Activated T-cell treated with anti-CD3 and anti-CD28 coated beads, Interleukin-2, amount 50 U/mL, for 72 hours (primary cell): ENCODE results near the gene GOLGA2. TPM values are rescaled to one million over a fixed set of nuclear protein-coding genes. Genes with fewer than 3 reads are reported as not detected.
"Not testable (repeated sequence)": the region's sequence is repeated elsewhere in the genome, so short reads cannot be mapped to it uniquely, and the experiment has no call there.

Experiments used
- ATAC-seq, 2 donors: fragments of 150-1000 bp; cut with Tn5 transposase; replicated peaks in 1 of 2; 2 replicates each; pipeline ENCODE4 v1.10.0; 2021; ENCODE audit warnings: moderate library complexity in 2 of 2, mild to moderate bottlenecking in 1 of 2
- DNase-seq, 2 donors: peaks; one replicate each; pipeline ENCODE4 v3.0.0; 2021 to 2022; ENCODE audit warnings: mixed read lengths in 1 of 2
- H3K27ac Mint-ChIP-seq: one replicate; pipeline ENCODE4 v1.8.0; 2022; ENCODE audit warnings: mild to moderate bottlenecking, moderate library complexity, mixed read lengths
- H3K27me3 Mint-ChIP-seq: one replicate; pipeline ENCODE4 v1.8.0; 2022; ENCODE audit warnings: low read depth, mixed read lengths
- H3K36me3 Mint-ChIP-seq, 2 donors: one replicate each; pipeline ENCODE4 v1.8.0; 2022; ENCODE audit warnings: mixed read lengths in 2 of 2, mild to moderate bottlenecking in 1 of 2; ENCODE audit not compliant: insufficient read depth in 2 of 2
- H3K4me1 Mint-ChIP-seq: one replicate; pipeline ENCODE4 v1.8.0; 2022; ENCODE audit warnings: low read depth, mixed read lengths
- H3K4me3 Mint-ChIP-seq, 2 donors: one replicate each; pipeline ENCODE4 v1.8.0; 2022; ENCODE audit warnings: mild to moderate bottlenecking in 2 of 2, mixed read lengths in 2 of 2, moderate library complexity in 2 of 2
- H3K9me3 Mint-ChIP-seq, 2 donors: one replicate each; pipeline ENCODE4 v1.8.0; 2022; ENCODE audit warnings: mixed read lengths in 2 of 2
- total RNA-seq, 2 donors: library from RNA; stranded (reverse); gene quantifications; one replicate each; pipeline ENCODE4 v1.2.3, GENCODE V29; 2022

The GOLGA2 gene
- total RNA-seq, 2 donors from 2014 or later = 44.9 to 54.4 TPM

- Mint-ChIP-seq H3K4me1 (peaks cover 34% of the 10 kb centered on the region), H3K9me3 (no peaks in the 10 kb centered on the region), H3K27ac (no peak overlapping the region), H3K4me3 (no peak overlapping the region), H3K36me3 (peaks cover 0 to 4% of the 10 kb centered on the region in 2 donors), H3K27me3 (no peaks in the 10 kb centered on the region)
- DNase-seq = no peak
- no peak for ATAC-seq
Measured at GRCh38 chr9:128280084-128280622, 4.3 kb upstream of the GOLGA2 start.

- not testable (repeated sequence) for ATAC-seq, H3K9me3 Mint-ChIP-seq, DNase-seq, H3K27ac Mint-ChIP-seq, H3K27me3 Mint-ChIP-seq, H3K4me3 Mint-ChIP-seq, H3K36me3 Mint-ChIP-seq
- H3K4me1 Mint-ChIP-seq = peaks cover 40% of the 10 kb centered on the region
Measured at GRCh38 chr9:128279088-128280073, 3.6 kb upstream of the GOLGA2 start.

GRCh38 chr9:128276574-128277270 lies 915 bp upstream of the GOLGA2 start:
- ATAC-seq (no peak), DNase-seq (peak; percentile 11 to 12)
- H3K4me3 Mint-ChIP-seq = peak overlapping the region; percentile 95
- H3K9me3 Mint-ChIP-seq = no peaks in the 10 kb centered on the region
- H3K27me3 Mint-ChIP-seq = no peaks in the 10 kb centered on the region
- peak overlapping the region; percentile 95 for H3K27ac Mint-ChIP-seq
- H3K4me1 Mint-ChIP-seq = peaks cover 46% of the 10 kb centered on the region
- H3K36me3 Mint-ChIP-seq = peaks cover 4% of the 10 kb centered on the region in 2 donors

GRCh38 chr9:128276008-128276573 lies 284 bp upstream of the GOLGA2 start, which contains the start of gene SWI5:
Gene SWI5 (plus strand): TSS chr9:128276276.
- H3K27ac Mint-ChIP-seq = peak within 1 kb of the TSS; percentile 95
- H3K4me3 Mint-ChIP-seq = peak within 1 kb of the TSS; percentile 95
- peaks cover 4% of the 10 kb centered on the region in 2 donors for H3K36me3 Mint-ChIP-seq
- ATAC-seq (peak; percentile 97 to 98), DNase-seq (peak; percentile 100)
- H3K9me3 Mint-ChIP-seq = no peaks in the 10 kb centered on the region
- no peaks in the 10 kb centered on the region for H3K27me3 Mint-ChIP-seq
- peaks cover 46% of the 10 kb centered on the region for H3K4me1 Mint-ChIP-seq

GRCh38 chr9:128274245-128274644 lies 1.6 kb downstream of the GOLGA2 start:
- Mint-ChIP-seq H3K27ac (peak overlapping the region; percentile 66), H3K27me3 (no peaks in the 10 kb centered on the region), H3K36me3 (peaks cover 4% of the 10 kb centered on the region in 2 donors), H3K9me3 (no peaks in the 10 kb centered on the region), H3K4me1 (peaks cover 34% of the 10 kb centered on the region), H3K4me3 (peak overlapping the region; percentile 95)
- no peak for ATAC-seq
- no peak for DNase-seq

GRCh38 chr9:128271512-128271911 lies 4.3 kb downstream of the GOLGA2 start:
- no peaks in the 10 kb centered on the region for H3K27me3 Mint-ChIP-seq
- no peak overlapping the region for H3K27ac Mint-ChIP-seq
- no peak for DNase-seq
- ATAC-seq = no peak
- no peak overlapping the region for H3K4me3 Mint-ChIP-seq
- no peaks in the 10 kb centered on the region for H3K9me3 Mint-ChIP-seq
- peaks cover 0 to 4% of the 10 kb centered on the region in 2 donors for H3K36me3 Mint-ChIP-seq
- peaks cover 17% of the 10 kb centered on the region for H3K4me1 Mint-ChIP-seq

- Mint-ChIP-seq H3K27ac (no peak overlapping the region), H3K36me3 (peaks cover 0 to 4% of the 10 kb centered on the region in 2 donors), H3K4me1 (peaks cover 13% of the 10 kb centered on the region), H3K4me3 (no peak overlapping the region), H3K27me3 (no peaks in the 10 kb centered on the region), H3K9me3 (no peaks in the 10 kb centered on the region)
- no peak for DNase-seq
- ATAC-seq = no peak
Measured at GRCh38 chr9:128271112-128271511, 4.7 kb downstream of the GOLGA2 start.

GRCh38 chr9:128266868-128267590 lies 8.8 kb downstream of the GOLGA2 start:
- H3K4me3 Mint-ChIP-seq = no peak overlapping the region
- no peak for ATAC-seq
- no peaks in the 10 kb centered on the region for H3K4me1 Mint-ChIP-seq
- H3K27me3 Mint-ChIP-seq = no peaks in the 10 kb centered on the region
- no peak for DNase-seq
- no peaks in the 10 kb centered on the region for H3K36me3 Mint-ChIP-seq
- H3K27ac Mint-ChIP-seq = no peak overlapping the region
- H3K9me3 Mint-ChIP-seq = no peaks in the 10 kb centered on the region

- H3K36me3 Mint-ChIP-seq = peaks cover 0 to 3% of the 10 kb centered on the region in 2 donors
- no peak overlapping the region for H3K4me3 Mint-ChIP-seq
- no peaks in the 10 kb centered on the region for H3K9me3 Mint-ChIP-seq
- ATAC-seq = no peak
- DNase-seq = no peak
- no peaks in the 10 kb centered on the region for H3K4me1 Mint-ChIP-seq
- no peak overlapping the region for H3K27ac Mint-ChIP-seq
- no peaks in the 10 kb centered on the region for H3K27me3 Mint-ChIP-seq
Measured at GRCh38 chr9:128265348-128265847, 10.4 kb downstream of the GOLGA2 start.

- H3K36me3 Mint-ChIP-seq = peaks cover 0 to 3% of the 10 kb centered on the region in 2 donors
- no peak overlapping the region for H3K27ac Mint-ChIP-seq
- H3K4me1 Mint-ChIP-seq = no peaks in the 10 kb centered on the region
- H3K9me3 Mint-ChIP-seq = no peaks in the 10 kb centered on the region
- no peak for ATAC-seq
- DNase-seq = no peak
- no peak overlapping the region for H3K4me3 Mint-ChIP-seq
- H3K27me3 Mint-ChIP-seq = no peaks in the 10 kb centered on the region
Measured at GRCh38 chr9:128262687-128263086, 13.1 kb downstream of the GOLGA2 start.

- no peak for ATAC-seq
- peaks cover 0 to 6% of the 10 kb centered on the region in 2 donors for H3K36me3 Mint-ChIP-seq
- no peak overlapping the region for H3K27ac Mint-ChIP-seq
Measured at GRCh38 chr9:128260340-128260739, 15.5 kb downstream of the GOLGA2 start.

GRCh38 chr9:128259156-128259555 lies 16.7 kb downstream of the GOLGA2 start:
- no peak overlapping the region for H3K4me3 Mint-ChIP-seq
- ATAC-seq = no peak
- no peaks in the 10 kb centered on the region for H3K4me1 Mint-ChIP-seq
- no peak overlapping the region for H3K27ac Mint-ChIP-seq
- no peaks in the 10 kb centered on the region for H3K9me3 Mint-ChIP-seq
- H3K27me3 Mint-ChIP-seq = no peaks in the 10 kb centered on the region
- no peak for DNase-seq
- peaks cover 0 to 6% of the 10 kb centered on the region in 2 donors for H3K36me3 Mint-ChIP-seq

More at GRCh38 chr9:128260340-128260739, 15.5 kb downstream of the GOLGA2 start:
- no peak for DNase-seq
- Mint-ChIP-seq H3K27me3 (no peaks in the 10 kb centered on the region), H3K4me1 (no peaks in the 10 kb centered on the region), H3K4me3 (no peak overlapping the region), H3K9me3 (no peaks in the 10 kb centered on the region)
